Thyroid gland (tissue), 4 donors: ENCODE data around the gene C11orf65.

Experiments used
- POLR2A ChIP-seq, 2 donors: fragments of 450-650 bp; IDR thresholded peaks; one replicate each; pipeline ENCODE4 v1.6.1; 2017; ENCODE audit warnings: antibody characterized with exemption in 2 of 2, mild to moderate bottlenecking in 2 of 2, moderate library complexity in 1 of 2
- TF ChIP-seq, protein P1 (sequence below), 6 experiments: fragments of 200-600 bp in 3 of 6; fragments of 450-650 bp in 3 of 6; sonication (generic) in 3 of 6; IDR thresholded peaks; one replicate each; pipeline ENCODE4 v1.5.1; 2016 to 2019; ENCODE audit warnings: antibody characterized with exemption in 6 of 6, mild to moderate bottlenecking in 2 of 6, inconsistent platforms in 1 of 6, moderate library complexity in 1 of 6

DNA sequence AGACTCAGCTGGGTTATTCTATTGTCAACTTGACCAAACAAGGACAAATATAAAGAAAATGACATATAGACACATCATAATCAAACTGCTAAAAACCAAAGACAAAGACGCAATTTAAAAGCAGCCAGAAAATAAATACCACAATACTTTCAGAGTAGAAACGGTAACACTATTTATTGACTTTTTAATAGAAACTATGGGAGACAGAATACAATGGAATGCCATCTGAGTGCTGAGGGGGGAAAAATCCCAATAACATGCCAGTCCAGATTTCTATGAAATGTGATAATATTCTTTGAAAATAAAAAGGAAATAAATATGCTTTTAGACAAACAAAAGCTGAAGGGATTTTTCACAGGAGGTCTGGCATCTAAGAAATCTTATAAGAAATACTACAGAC, 30.7 kb downstream of the C11orf65 start:
- TF ChIP-seq, protein P1, sequence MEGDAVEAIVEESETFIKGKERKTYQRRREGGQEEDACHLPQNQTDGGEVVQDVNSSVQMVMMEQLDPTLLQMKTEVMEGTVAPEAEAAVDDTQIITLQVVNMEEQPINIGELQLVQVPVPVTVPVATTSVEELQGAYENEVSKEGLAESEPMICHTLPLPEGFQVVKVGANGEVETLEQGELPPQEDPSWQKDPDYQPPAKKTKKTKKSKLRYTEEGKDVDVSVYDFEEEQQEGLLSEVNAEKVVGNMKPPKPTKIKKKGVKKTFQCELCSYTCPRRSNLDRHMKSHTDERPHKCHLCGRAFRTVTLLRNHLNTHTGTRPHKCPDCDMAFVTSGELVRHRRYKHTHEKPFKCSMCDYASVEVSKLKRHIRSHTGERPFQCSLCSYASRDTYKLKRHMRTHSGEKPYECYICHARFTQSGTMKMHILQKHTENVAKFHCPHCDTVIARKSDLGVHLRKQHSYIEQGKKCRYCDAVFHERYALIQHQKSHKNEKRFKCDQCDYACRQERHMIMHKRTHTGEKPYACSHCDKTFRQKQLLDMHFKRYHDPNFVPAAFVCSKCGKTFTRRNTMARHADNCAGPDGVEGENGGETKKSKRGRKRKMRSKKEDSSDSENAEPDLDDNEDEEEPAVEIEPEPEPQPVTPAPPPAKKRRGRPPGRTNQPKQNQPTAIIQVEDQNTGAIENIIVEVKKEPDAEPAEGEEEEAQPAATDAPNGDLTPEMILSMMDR (IDR thresholded peaks at IDR 0.05): no peak
- TF ChIP-seq POLR2A (IDR thresholded peaks at IDR 0.05): no peak
